Right renal cortex interstitium (tissue), 3 donors: ENCODE data around the gene SETD4. TPM values are rescaled to one million over a fixed set of nuclear protein-coding genes. Genes with fewer than 3 reads are reported as not detected.

Source experiments
- polyA plus RNA-seq, 3 donors: library from polyadenylated mRNA; unstranded; fragments of 120-200 nt; gene quantifications; one replicate each; pipeline ENCODE4 v1.2.1, GENCODE V29; 2013; ENCODE audit not compliant: insufficient read length in 3 of 3

The SETD4 gene
- polyA plus RNA-seq, 3 donors: 24.0 to 30.9 (median 27.8) TPM

Other genes starting within 250 kb of the SETD4 start
- 10 to 100 TPM; 62.1 to 68.7 (median 66.0) TPM for gene CBR1, start 9.5 kb upstream of the SETD4 start, polyA plus RNA-seq
- 1 to 10 TPM in 2 of 3 donors, under 1 TPM in 1; 0.89 to 1.6 (median 1.0) TPM for gene CBR3, start 74.6 kb upstream of the SETD4 start, polyA plus RNA-seq
- 1 to 10 TPM; 5.4 to 6.4 (median 6.1) TPM for gene DOP1B, start 96.3 kb upstream of the SETD4 start, polyA plus RNA-seq